ENCODE measurements around the gene CHST5. TPM values are rescaled to one million over a fixed set of nuclear protein-coding genes. Genes with fewer than 3 reads are reported as not detected.

Gene CHST5
- total RNA-seq, 1 donor from 2014 or later, result 0.27 TPM

DNA sequence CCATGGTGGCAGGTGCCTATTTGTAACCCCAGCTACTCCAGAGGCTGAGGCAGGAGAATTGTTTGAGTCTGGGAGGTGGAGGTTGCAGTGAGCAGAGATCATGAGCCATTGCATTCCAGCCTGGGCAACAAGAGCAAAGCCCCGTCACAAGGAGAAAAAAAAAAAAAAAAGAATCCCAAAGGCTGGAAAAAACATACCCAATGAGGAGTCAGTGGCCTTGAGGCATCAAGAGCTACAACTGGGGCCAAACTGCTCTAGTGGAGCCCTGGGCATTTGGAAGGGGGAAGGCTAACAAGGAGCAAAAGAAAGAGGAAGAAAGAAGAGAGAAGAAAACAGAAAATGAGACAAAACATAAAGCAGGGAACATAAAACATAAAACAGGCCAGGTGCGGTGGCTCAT lies 47.6 kb downstream of the CHST5 start:
- Mint-ChIP-seq H3K9me3 (ENCODE audit: unreplicated experiment) (no peaks in the 10 kb centered on the region), H3K27ac (ENCODE audit: unreplicated experiment) (no peak overlapping the region), H3K4me3 (ENCODE audit: unreplicated experiment) (no peak overlapping the region)

DNA sequence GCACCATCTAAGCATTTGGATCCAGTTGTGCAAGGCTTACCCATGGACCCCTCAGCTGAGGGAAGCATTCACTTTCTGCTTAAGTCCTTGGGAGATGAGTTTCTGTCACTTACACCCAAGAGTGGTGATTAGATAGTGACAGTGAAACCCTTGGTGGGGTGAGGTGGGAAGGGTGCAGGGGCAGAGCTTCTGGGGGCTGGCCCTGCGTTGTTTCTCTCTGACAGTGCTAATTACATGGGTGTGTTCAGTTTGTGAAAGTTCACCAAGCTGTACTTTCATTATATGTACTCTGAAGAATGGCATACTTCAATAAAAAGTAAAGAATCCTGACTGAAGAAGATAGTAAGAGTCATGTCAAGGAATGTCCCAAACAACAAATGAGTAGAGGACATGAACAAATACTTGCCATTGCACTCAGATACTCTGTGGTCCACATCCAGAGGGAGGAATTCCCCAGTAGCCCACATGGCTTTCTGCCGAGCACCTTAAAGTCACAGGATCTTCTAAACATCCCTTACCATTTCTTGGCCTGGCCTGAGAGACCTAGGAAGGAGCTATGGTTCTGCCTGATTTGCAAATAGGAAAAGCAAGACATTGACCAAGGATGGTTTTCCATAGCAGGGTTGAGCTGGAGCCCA lies 49.1 kb downstream of the CHST5 start:
- no peak for TF ChIP-seq CTCF (IDR thresholded peaks at IDR 0.05)
- H3K9me3 Mint-ChIP-seq (ENCODE audit: unreplicated experiment), result no peaks in the 10 kb centered on the region
- H3K4me3 Mint-ChIP-seq (ENCODE audit: unreplicated experiment), result no peak overlapping the region
- H3K27me3 Mint-ChIP-seq (ENCODE audit: unreplicated experiment), result peaks cover 6% of the 10 kb centered on the region
- no peak overlapping the region for H3K27ac Mint-ChIP-seq (ENCODE audit: unreplicated experiment)
- no peaks in the 10 kb centered on the region for H3K4me1 Mint-ChIP-seq (ENCODE audit: unreplicated experiment)
- H3K36me3 Mint-ChIP-seq (ENCODE audit: unreplicated experiment), result no peaks in the 10 kb centered on the region
- no peak for DNase-seq (ENCODE audit: extremely low spot score, unreplicated experiment)

More for the DNA sequence above, 47.6 kb downstream of the CHST5 start:
- DNase-seq (ENCODE audit: extremely low spot score, unreplicated experiment), result no peak
- Mint-ChIP-seq H3K4me1 (ENCODE audit: unreplicated experiment) (no peaks in the 10 kb centered on the region), H3K36me3 (ENCODE audit: unreplicated experiment) (no peaks in the 10 kb centered on the region), H3K27me3 (ENCODE audit: unreplicated experiment) (peaks cover 6% of the 10 kb centered on the region)
- TF ChIP-seq CTCF (IDR thresholded peaks at IDR 0.05), result no peak

- Mint-ChIP-seq H3K4me1 (ENCODE audit: unreplicated experiment) (no peaks in the 10 kb centered on the region), H3K9me3 (ENCODE audit: unreplicated experiment) (no peaks in the 10 kb centered on the region), H3K4me3 (ENCODE audit: unreplicated experiment) (no peak overlapping the region), H3K27me3 (ENCODE audit: unreplicated experiment) (peaks cover 10% of the 10 kb centered on the region), H3K36me3 (ENCODE audit: unreplicated experiment) (no peaks in the 10 kb centered on the region), H3K27ac (ENCODE audit: unreplicated experiment) (no peak overlapping the region)
- no peak for DNase-seq (ENCODE audit: extremely low spot score, unreplicated experiment)
- TF ChIP-seq CTCF (IDR thresholded peaks at IDR 0.05), result no peak
Measured at GRCh38 chr16:75486014-75486675, 49.8 kb downstream of the CHST5 start.

GRCh38 chr16:75485230-75486013 lies 50.5 kb downstream of the CHST5 start:
- DNase-seq (ENCODE audit: extremely low spot score, unreplicated experiment), result no peak
- Mint-ChIP-seq H3K4me3 (ENCODE audit: unreplicated experiment) (no peak overlapping the region), H3K27me3 (ENCODE audit: unreplicated experiment) (peaks cover 10% of the 10 kb centered on the region), H3K36me3 (ENCODE audit: unreplicated experiment) (no peaks in the 10 kb centered on the region), H3K9me3 (ENCODE audit: unreplicated experiment) (no peaks in the 10 kb centered on the region), H3K4me1 (ENCODE audit: unreplicated experiment) (no peaks in the 10 kb centered on the region), H3K27ac (ENCODE audit: unreplicated experiment) (no peak overlapping the region)
- no peak for TF ChIP-seq CTCF (IDR thresholded peaks at IDR 0.05)

- no peak overlapping the region for H3K27ac Mint-ChIP-seq (ENCODE audit: unreplicated experiment)
- H3K9me3 Mint-ChIP-seq (ENCODE audit: unreplicated experiment), result no peaks in the 10 kb centered on the region
- H3K36me3 Mint-ChIP-seq (ENCODE audit: unreplicated experiment), result no peaks in the 10 kb centered on the region
- no peaks in the 10 kb centered on the region for H3K4me1 Mint-ChIP-seq (ENCODE audit: unreplicated experiment)
- no peak for TF ChIP-seq CTCF (IDR thresholded peaks at IDR 0.05)
- peaks cover 7% of the 10 kb centered on the region for H3K27me3 Mint-ChIP-seq (ENCODE audit: unreplicated experiment)
- DNase-seq (ENCODE audit: extremely low spot score, unreplicated experiment), result no peak
- no peak overlapping the region for H3K4me3 Mint-ChIP-seq (ENCODE audit: unreplicated experiment)
Measured at GRCh38 chr16:75483222-75483621, 52.7 kb downstream of the CHST5 start.
